Endothelial cell of umbilical vein (primary cell): Measurements from ENCODE around the gene OR52B2. TPM values are rescaled to one million over a fixed set of nuclear protein-coding genes. Genes with fewer than 3 reads are reported as not detected.

Experiments
- BruUV-seq: library from RNA; stranded (reverse); fragments of 400-500 nt; replicated peaks from 2 replicates; lab custom pipeline; 2021; lab: Mats Ljungman, UMichigan
- CTCF ChIA-PET: fragments of 300-600, 350-600 bp; sonication (Branson Sonifier 250); formaldehyde crosslinking; loops from one replicate; lab custom pipeline; 2021; ENCODE audit warnings: antibody characterized with exemption, inconsistent platforms; lab: Charles Lee
- POLR2A ChIA-PET: fragments of 300-600, 350-600 bp; sonication (Branson Sonifier 250); formaldehyde crosslinking; loops from one replicate; lab custom pipeline; 2021; ENCODE audit warnings: antibody characterized with exemption, inconsistent platforms; lab: Charles Lee
- DNase-seq: peaks from one replicate; pipeline ENCODE4 v3.0.0-alpha.2; 2011; ENCODE audit warnings: low read depth, low spot score
- FAIRE-seq: peaks from 2 replicates; lab custom pipeline; 2011; peaks lifted over from hg19 to GRCh38; lab: Jason Lieb, UNC
- H2AFZ ChIP-seq: 2 replicates; pipeline ENCODE4 v1.6.0; 2012; ENCODE audit warnings: low read depth, low read length, control low read depth, inconsistent platforms
- H3K27ac ChIP-seq: 2 replicates; pipeline ENCODE4 v1.5.1; 2011; ENCODE audit warnings: low read depth, mild to moderate bottlenecking, control low read depth, low read length, moderate library complexity; ENCODE audit not compliant: insufficient read depth
- H3K27me3 ChIP-seq, 2 experiments: 2 replicates each; pipeline versions ENCODE4 v1.6.0 to v1.6.1; 2011; ENCODE audit warnings: low read length in 2 of 2, mixed read lengths in 1 of 2; ENCODE audit not compliant: control insufficient read depth in 2 of 2, insufficient read depth in 2 of 2
- H3K36me3 ChIP-seq, 2 experiments: 2 replicates in 1 of 2; 3 replicates in 1 of 2; pipeline ENCODE4 v1.5.1; 2011; ENCODE audit warnings: low read length in 2 of 2, mild to moderate bottlenecking in 1 of 2, moderate library complexity in 1 of 2; ENCODE audit not compliant: control insufficient read depth in 2 of 2, insufficient read depth in 2 of 2; ENCODE audit errors: extremely low read depth in 1 of 2
- H3K4me1 ChIP-seq: 3 replicates; pipeline ENCODE4 v1.5.1; 2011; ENCODE audit warnings: mild to moderate bottlenecking, low read length; ENCODE audit not compliant: control insufficient read depth, insufficient read depth; ENCODE audit errors: extremely low read depth
- H3K4me2 ChIP-seq: 2 replicates; pipeline ENCODE4 v1.6.1; 2011; ENCODE audit warnings: low read length, control low read depth, mixed read lengths; ENCODE audit not compliant: insufficient read depth
- H3K4me3 ChIP-seq, 3 experiments: fragments of 200-600 bp in 1 of 3; sonication (generic), shearing (Covaris generic) in 1 of 3; replicated peaks in 1 of 3; 2 replicates each; pipeline ENCODE4 v1.5.1; 2011 to 2016; ENCODE audit warnings: control low read depth in 3 of 3, low read length in 3 of 3, mild to moderate bottlenecking in 2 of 3, inconsistent platforms in 1 of 3, low read depth in 1 of 3, moderate library complexity in 1 of 3; ENCODE audit not compliant: insufficient read depth in 1 of 3
- H3K79me2 ChIP-seq: 2 replicates; pipeline ENCODE4 v1.6.0; 2012; ENCODE audit warnings: low read length, inconsistent platforms; ENCODE audit not compliant: control insufficient read depth, insufficient read depth
- H3K9ac ChIP-seq: replicated peaks from 2 replicates; pipeline ENCODE3; 2011; ENCODE audit warnings: low read length, control low read depth; ENCODE audit not compliant: insufficient read depth; ENCODE audit errors: extremely low read depth
- H3K9me1 ChIP-seq: replicated peaks from 3 replicates; pipeline ENCODE4 v1.6.0; 2011; ENCODE audit warnings: mild to moderate bottlenecking, low read length; ENCODE audit not compliant: control insufficient read depth, insufficient read depth; ENCODE audit errors: extremely low read depth
- H3K9me3 ChIP-seq: replicated peaks from 2 replicates; pipeline ENCODE4 v1.5.1; 2012; ENCODE audit warnings: low read length, inconsistent platforms; ENCODE audit not compliant: control insufficient read depth, insufficient read depth
- H4K20me1 ChIP-seq: replicated peaks from 2 replicates; pipeline ENCODE3; 2011; ENCODE audit warnings: mild to moderate bottlenecking, low read length; ENCODE audit not compliant: control insufficient read depth, insufficient read depth; ENCODE audit errors: extremely low read depth
- EZH2 ChIP-seq: IDR thresholded peaks from 2 replicates; pipeline ENCODE4 v1.6.1; 2012; ENCODE audit warnings: borderline replicate concordance, low read depth, mild to moderate bottlenecking, moderate library complexity, low read length, inconsistent platforms; ENCODE audit not compliant: severe bottlenecking
- FOS ChIP-seq: IDR thresholded peaks from 2 replicates; pipeline ENCODE4 v1.6.1; 2011; ENCODE audit warnings: mild to moderate bottlenecking, low read length, moderate library complexity, borderline replicate concordance; ENCODE audit not compliant: insufficient read depth
- GATA2 ChIP-seq: IDR thresholded peaks from 2 replicates; pipeline ENCODE4 v1.7.0; 2011; ENCODE audit warnings: low read depth, mild to moderate bottlenecking, moderate library complexity, mixed read lengths, low read length; ENCODE audit not compliant: insufficient read length, insufficient read depth
- JUN ChIP-seq: IDR thresholded peaks from 2 replicates; pipeline ENCODE4 v1.6.1; 2011; ENCODE audit warnings: borderline replicate concordance, low read depth; ENCODE audit not compliant: insufficient read length, insufficient read depth
- MYC ChIP-seq: IDR thresholded peaks from one replicate; pipeline ENCODE4 v1.6.1; 2011; ENCODE audit warnings: mild to moderate bottlenecking, low read depth, low read length
- POLR2A ChIP-seq: IDR thresholded peaks from 2 replicates; pipeline ENCODE4 v1.6.1; 2012; ENCODE audit warnings: low read depth, mild to moderate bottlenecking, control low read depth, low read length
- POLR2AphosphoS5 ChIP-seq: IDR thresholded peaks from 2 replicates; pipeline ENCODE4 v1.6.1; 2012; ENCODE audit warnings: low read depth, mild to moderate bottlenecking, control low read depth, low read length, moderate library complexity; ENCODE audit not compliant: insufficient read depth
- dilution Hi-C: fragments of 300-500 bp; cut with MboI; formaldehyde crosslinking; loops from one replicate; pipeline ENCODE4 v1.15.0; 2019; ENCODE audit warnings: low sequenced_read_pairs; ENCODE audit not compliant: extremely low pct_ligation_motif_present
- intact Hi-C: fragments of 100-400 bp; cut with micrococcal nuclease; formaldehyde crosslinking; loops from one replicate; pipeline ENCODE4 v1.10.0; 2022
- polyA plus RNA-seq, 4 experiments: library from polyadenylated mRNA; depleted of rRNA in 3 of 4; stranded (reverse) in 3 of 4; unstranded in 1 of 4; fragments of >200 nt; gene quantifications; 2 replicates each; pipeline versions ENCODE4 v1.2.1 to v1.2.3, GENCODE V29; 2011 to 2012; ENCODE audit warnings: missing spikeins in 1 of 4
- total RNA-seq: library from RNA; stranded (reverse); gene quantifications from 2 replicates; pipeline ENCODE4 v1.2.3, GENCODE V29; 2021
- TF ChIP-seq, protein P1 (sequence below), 2 donors: IDR thresholded peaks; 1 replicate in 1 of 2; 2 replicates in 1 of 2; pipeline ENCODE4 v1.5.1; 2011; ENCODE audit warnings: low read length in 2 of 2, mild to moderate bottlenecking in 2 of 2, moderate library complexity in 2 of 2, control low read depth in 1 of 2, inconsistent platforms in 1 of 2, low read depth in 1 of 2; ENCODE audit not compliant: insufficient read depth in 1 of 2; ENCODE audit errors: extremely low read depth in 1 of 2
- TF ChIP-seq, protein P2 (sequence below): IDR thresholded peaks from 2 replicates; pipeline ENCODE4 v1.6.1; 2011; ENCODE audit not compliant: insufficient read depth, insufficient read length

OR52B2 gene
- total and polyA plus RNA-seq, 2 donors (not counting 3 experiments of a cell fraction or from before 2014, with no cell fraction given) = not detected

DNA sequence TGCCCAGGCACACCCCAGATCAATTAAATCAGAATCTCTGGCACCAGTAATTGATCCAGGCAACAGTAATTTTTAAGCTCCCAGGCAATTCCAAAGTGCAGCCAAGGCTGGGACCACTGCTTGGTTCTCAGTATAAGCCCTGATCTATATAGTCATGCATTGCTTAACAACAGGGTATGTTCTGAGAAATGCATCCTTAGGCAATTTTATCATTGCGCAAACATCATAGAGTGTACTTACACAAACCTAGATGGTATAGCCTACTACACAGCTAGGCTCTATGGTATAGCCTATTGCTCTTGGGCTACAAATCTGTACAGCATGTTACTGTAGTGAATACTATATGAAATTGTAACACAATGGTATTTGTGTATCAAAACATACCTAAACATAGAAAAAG lies 34.6 kb upstream of the OR52B2 start:
- H2AFZ ChIP-seq = no peak overlapping the region
- no peak overlapping the region for H3K4me2 ChIP-seq
- no peaks in the 10 kb centered on the region for H3K9me3 ChIP-seq
- no peak for FAIRE-seq
- no peak for TF ChIP-seq FOS
- TF ChIP-seq JUN = no peak
- TF ChIP-seq EZH2 = no peak
- TF ChIP-seq, protein P1, sequence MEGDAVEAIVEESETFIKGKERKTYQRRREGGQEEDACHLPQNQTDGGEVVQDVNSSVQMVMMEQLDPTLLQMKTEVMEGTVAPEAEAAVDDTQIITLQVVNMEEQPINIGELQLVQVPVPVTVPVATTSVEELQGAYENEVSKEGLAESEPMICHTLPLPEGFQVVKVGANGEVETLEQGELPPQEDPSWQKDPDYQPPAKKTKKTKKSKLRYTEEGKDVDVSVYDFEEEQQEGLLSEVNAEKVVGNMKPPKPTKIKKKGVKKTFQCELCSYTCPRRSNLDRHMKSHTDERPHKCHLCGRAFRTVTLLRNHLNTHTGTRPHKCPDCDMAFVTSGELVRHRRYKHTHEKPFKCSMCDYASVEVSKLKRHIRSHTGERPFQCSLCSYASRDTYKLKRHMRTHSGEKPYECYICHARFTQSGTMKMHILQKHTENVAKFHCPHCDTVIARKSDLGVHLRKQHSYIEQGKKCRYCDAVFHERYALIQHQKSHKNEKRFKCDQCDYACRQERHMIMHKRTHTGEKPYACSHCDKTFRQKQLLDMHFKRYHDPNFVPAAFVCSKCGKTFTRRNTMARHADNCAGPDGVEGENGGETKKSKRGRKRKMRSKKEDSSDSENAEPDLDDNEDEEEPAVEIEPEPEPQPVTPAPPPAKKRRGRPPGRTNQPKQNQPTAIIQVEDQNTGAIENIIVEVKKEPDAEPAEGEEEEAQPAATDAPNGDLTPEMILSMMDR (IDR thresholded peaks at IDR 0.05; ENCODE audit: extremely low read depth in 1 of 2, insufficient read depth in 1 of 2, low read depth in 1 of 2, low read length in 2 of 2) = no peak
- no peak for TF ChIP-seq GATA2
- no peak for TF ChIP-seq MYC
- TF ChIP-seq POLR2A = no peak
- TF ChIP-seq, protein P2, sequence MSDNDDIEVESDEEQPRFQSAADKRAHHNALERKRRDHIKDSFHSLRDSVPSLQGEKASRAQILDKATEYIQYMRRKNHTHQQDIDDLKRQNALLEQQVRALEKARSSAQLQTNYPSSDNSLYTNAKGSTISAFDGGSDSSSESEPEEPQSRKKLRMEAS = no peak
- no peak for TF ChIP-seq POLR2AphosphoS5
- intact Hi-C loops = no loop called here
- no peaks in the 10 kb centered on the region for H3K9me1 ChIP-seq
- H3K36me3 ChIP-seq = peaks cover 0 to under 1% of the 10 kb centered on the region in 2 experiments
- H3K4me1 ChIP-seq = no peaks in the 10 kb centered on the region
- H3K4me3 ChIP-seq = no peak overlapping the region
- dilution Hi-C loops = no loop called here
- CTCF ChIA-PET = no interaction called here
- H3K9ac ChIP-seq = no peak overlapping the region
- DNase-seq = no peak
- no peak overlapping the region for H3K27ac ChIP-seq
- H4K20me1 ChIP-seq = no peaks in the 10 kb centered on the region
- BruUV-seq = no TSS peak
- no peaks in the 10 kb centered on the region for H3K79me2 ChIP-seq
- POLR2A ChIA-PET = no interaction called here
- H3K27me3 ChIP-seq = no peaks in the 10 kb centered on the region
